Camera-type eye (tissue), 1 donor: ENCODE data around the gene SELENOH. TPM values are rescaled to one million over a fixed set of nuclear protein-coding genes. Genes with fewer than 3 reads are reported as not detected.

Source experiments
- total RNA-seq: library from RNA; depleted of rRNA; stranded (reverse); fragments of >200 nt; gene quantifications from one replicate; pipeline ENCODE4 v1.2.3, GENCODE V29; 2014

SELENOH gene
- total RNA-seq, result 76.9 TPM

GRCh38 chr11:57741132-57742086 is at the start of gene SELENOH:
Gene SELENOH, plus strand, starts transcription at chr11:57741491. Its CDS starts 105 bp downstream, at chr11:57741596.

GRCh38 chr11:57711414-57712255 is 29.7 kb upstream of the SELENOH start, which contains the start of gene MED19:
Gene MED19, minus strand, starts transcription at chr11:57712215. Its CDS starts 36 bp downstream, at chr11:57712179.

GRCh38 chr11:57712256-57713150 is 28.8 kb upstream of the SELENOH start, which contains the start of gene TMX2:
Gene TMX2, plus strand, starts transcription at chr11:57712593. Its CDS starts 26 bp downstream, at chr11:57712619.

GRCh38 chr11:57751676-57752253 is 10.5 kb downstream of the SELENOH start, which contains the start of gene BTBD18:
Gene BTBD18, minus strand, starts transcription at chr11:57751819. Its CDS starts 631 bp downstream, at chr11:57751188.

GRCh38 chr11:57761301-57762234 is 20.3 kb downstream of the SELENOH start, which contains the start of gene CTNND1:
Gene CTNND1, plus strand, starts transcription at chr11:57761802. Its CDS starts 29,677 bp downstream, at chr11:57791479.

Other genes starting within 250 kb of the SELENOH start
- 11.8 TPM for gene SLC43A1, start 225.8 kb upstream of the SELENOH start, total RNA-seq
- 18.0 TPM for gene TIMM10, start 210.7 kb upstream of the SELENOH start, total RNA-seq
- 0.88 TPM for gene SMTNL1, start 203.9 kb upstream of the SELENOH start, total RNA-seq
- 23.0 TPM for gene UBE2L6, start 173.8 kb upstream of the SELENOH start, total RNA-seq
- gene SERPING1, start 143.8 kb upstream of the SELENOH start, total RNA-seq, result 31.2 TPM
- gene YPEL4, start 91.6 kb upstream of the SELENOH start, total RNA-seq, result 3.5 TPM
- 13.9 TPM for gene CLP1, start 83.7 kb upstream of the SELENOH start, total RNA-seq
- gene ZDHHC5, start 73.4 kb upstream of the SELENOH start, total RNA-seq, result 49.8 TPM
- 18.5 TPM for gene MED19, start 29.3 kb upstream of the SELENOH start, total RNA-seq
- gene TMX2, start 28.9 kb upstream of the SELENOH start, total RNA-seq, result 60.7 TPM
- gene BTBD18, start 10.3 kb downstream of the SELENOH start, total RNA-seq, result not detected
- 190 TPM for gene CTNND1, start 20.3 kb downstream of the SELENOH start, total RNA-seq